ENCODE data around the gene PWWP2B. TPM values are rescaled to one million over a fixed set of nuclear protein-coding genes. Genes with fewer than 3 reads are reported as not detected.

Gene PWWP2B
- total RNA-seq, 8 experiments from 2014 or later, result 4.6 to 12.7 (median 8.9) TPM

GRCh38 chr10:132422903-132423825, 26.2 kb downstream of the PWWP2B start:
- in situ Hi-C loops (cut with MboI; ENCODE audit: low pct_unique_long_range_greater_than_20kb in 2 of 9, low sequenced_read_pairs in 9 of 9, unreplicated experiment in 9 of 9), result no loop called here
- Histone ChIP-seq H3K4me3 (no peak overlapping the region), H3K27ac (peak overlapping the region; percentile 76 to 88), H3K4me1 (replicated peaks in 1 of 2) (peaks cover 65 to 67% of the 10 kb centered on the region in 2 donors)
- 73 to 100% (median 83%) methylated on average over 2 to 23 of the region's 26 CpGs; no CpG with 5 or more reads in 1 of the 10 experiments for WGBS, 10 experiments
- peak in 2 of 8 experiments; percentile 2 to 3 for ATAC-seq (replicated peaks in 6 of 8)

DNA sequence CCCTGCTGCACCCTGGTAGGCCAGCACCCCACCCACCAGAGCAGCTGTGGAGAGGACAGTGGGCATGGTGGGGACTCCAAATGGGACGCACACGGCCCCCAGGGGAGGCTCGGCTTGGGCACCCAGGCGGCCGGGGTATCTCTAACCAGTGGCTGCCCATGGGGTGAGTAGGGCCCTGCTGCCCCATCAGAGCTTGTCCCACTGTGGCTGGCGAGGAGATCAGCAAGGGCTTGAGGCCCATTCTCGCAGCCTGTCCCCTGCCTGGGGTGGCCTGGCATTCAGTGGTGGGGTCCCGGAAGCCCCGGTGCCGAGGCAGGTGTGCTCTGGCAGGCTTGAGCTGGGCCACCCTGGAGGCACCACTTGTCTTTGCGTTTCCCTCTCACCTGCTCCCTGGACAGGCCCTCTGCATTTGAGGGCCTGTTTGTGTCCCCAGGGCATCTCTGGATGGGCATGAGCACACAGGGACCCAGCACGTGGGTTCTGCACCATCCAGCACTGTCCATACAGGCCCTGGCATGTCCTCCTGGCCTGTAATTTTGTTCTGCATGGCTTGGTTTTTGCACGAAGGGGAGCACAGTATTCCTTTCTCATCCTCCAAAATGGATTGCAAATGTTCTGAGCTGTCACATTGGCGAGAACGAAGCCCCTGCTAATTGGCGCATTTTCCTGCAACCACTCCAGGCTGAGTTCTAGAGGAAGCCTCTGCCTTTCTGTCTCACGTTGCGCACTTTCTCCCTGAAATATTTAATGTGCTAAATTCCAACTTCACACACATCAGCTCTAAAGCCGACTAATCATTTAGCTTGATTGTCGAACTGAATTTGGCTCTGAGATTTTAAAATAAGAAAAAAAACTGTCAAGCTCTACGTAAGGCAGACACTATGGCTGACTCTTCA, 27.2 kb downstream of the PWWP2B start:
- 61 to 95% (median 81%) methylated on average over 2 to 14 of the region's 21 CpGs; no CpG with 5 or more reads in 2 of the 10 experiments for WGBS, 10 experiments

DNA sequence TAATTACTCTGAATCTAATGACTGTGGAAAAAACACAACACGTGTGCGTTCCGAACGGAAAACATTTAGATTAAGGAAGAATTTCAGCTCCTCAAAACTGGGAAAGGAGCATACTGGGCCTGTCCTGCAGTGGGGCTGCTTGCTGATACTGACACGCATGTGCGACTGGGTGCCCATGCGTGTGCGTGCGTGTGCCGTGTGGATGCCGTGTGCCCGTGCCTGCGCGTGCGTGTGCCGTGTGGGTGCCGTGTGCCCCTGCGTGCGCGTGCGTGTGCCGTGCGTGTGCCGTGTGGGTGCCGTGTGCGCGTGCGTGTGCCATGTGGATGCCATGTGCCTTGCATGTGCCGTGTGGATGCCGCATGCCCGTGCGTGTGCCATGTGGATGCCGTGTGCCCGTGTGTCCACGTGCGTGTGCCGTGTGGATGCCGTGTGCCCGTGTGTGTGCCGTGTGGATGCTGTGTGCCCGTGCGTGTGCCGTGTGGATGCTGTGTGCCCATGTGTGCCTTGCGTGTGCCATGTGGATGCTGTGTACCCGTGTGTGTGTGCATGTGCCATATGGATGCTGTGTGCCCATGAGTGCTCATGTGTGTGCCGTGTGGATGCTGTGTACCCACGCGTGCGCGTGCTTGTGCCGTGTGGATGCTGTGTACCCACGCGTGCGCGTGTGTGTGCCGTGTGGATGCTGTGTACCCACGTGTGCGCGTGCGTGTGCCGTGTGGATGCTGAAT, 28.2 kb downstream of the PWWP2B start:
- Histone ChIP-seq H3K4me3 (no peak overlapping the region), H3K27ac (no peak overlapping the region), H3K4me1 (replicated peaks in 1 of 2) (peaks cover 57 to 61% of the 10 kb centered on the region in 2 donors)
- no peak for ATAC-seq (replicated peaks in 6 of 8)
- in situ Hi-C loops (cut with MboI; ENCODE audit: low pct_unique_long_range_greater_than_20kb in 2 of 9, low sequenced_read_pairs in 9 of 9, unreplicated experiment in 9 of 9), result no loop called here
- WGBS, 10 experiments, result 43 to 100% (median 86%) methylated on average over 2 to 28 of the region's 61 CpGs; no CpG with 5 or more reads in 2 of the 10 experiments

More for the DNA sequence above, 27.2 kb downstream of the PWWP2B start:
- no peak overlapping the region for H3K4me3 ChIP-seq
- no peak for ATAC-seq (replicated peaks in 6 of 8)
- peaks cover 55 to 58% of the 10 kb centered on the region in 2 donors for H3K4me1 ChIP-seq (replicated peaks in 1 of 2)
- H3K27ac ChIP-seq, result peak overlapping the region; percentile 31 to 88
- in situ Hi-C loops (cut with MboI; ENCODE audit: low pct_unique_long_range_greater_than_20kb in 2 of 9, low sequenced_read_pairs in 9 of 9, unreplicated experiment in 9 of 9), result no loop called here

DNA sequence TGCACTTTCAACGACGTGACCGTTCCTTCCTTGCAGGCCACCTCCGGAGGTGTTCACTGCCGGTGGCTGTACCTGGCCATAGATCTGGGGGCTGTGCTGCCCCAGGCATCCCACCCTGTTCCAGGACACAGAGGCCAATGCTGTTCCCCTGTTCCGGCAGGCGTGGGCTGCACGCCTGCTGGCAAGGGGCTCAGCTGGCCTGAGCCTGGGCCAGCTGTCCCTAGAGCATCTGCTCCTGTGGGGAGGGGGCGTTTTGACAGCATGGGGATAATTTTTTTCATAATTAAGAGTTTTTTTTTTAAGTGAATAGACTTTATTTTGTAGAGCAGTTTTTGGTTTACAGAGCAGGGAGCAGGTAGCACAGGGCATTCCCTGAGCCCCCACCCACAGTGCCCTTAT, 28.8 kb downstream of the PWWP2B start:
- ATAC-seq (replicated peaks in 6 of 8), result no peak
- H3K4me1 ChIP-seq (replicated peaks in 1 of 2), result peaks cover 52 to 55% of the 10 kb centered on the region in 2 donors
- no peak overlapping the region for H3K4me3 ChIP-seq
- 60 to 100% (median 93%) methylated on average over 1 to 7 of the region's 9 CpGs; no CpG with 5 or more reads in 3 of the 10 experiments for WGBS, 10 experiments
- in situ Hi-C loops (cut with MboI; ENCODE audit: low pct_unique_long_range_greater_than_20kb in 2 of 9, low sequenced_read_pairs in 9 of 9, unreplicated experiment in 9 of 9), result no loop called here
- no peak overlapping the region for H3K27ac ChIP-seq

GRCh38 chr10:132427006-132427771, 30.2 kb downstream of the PWWP2B start:
- in situ Hi-C loops (cut with MboI; ENCODE audit: low pct_unique_long_range_greater_than_20kb in 2 of 9, low sequenced_read_pairs in 9 of 9, unreplicated experiment in 9 of 9), result no loop called here
- 55 to 100% (median 82%) methylated on average over 1 to 8 of the region's 10 CpGs; no CpG with 5 or more reads in 1 of the 10 experiments for WGBS, 10 experiments
- Histone ChIP-seq H3K27ac (no peak overlapping the region), H3K4me3 (no peak overlapping the region), H3K4me1 (replicated peaks in 1 of 2) (peaks cover 43 to 46% of the 10 kb centered on the region in 2 donors)
- no peak for ATAC-seq (replicated peaks in 6 of 8)

GRCh38 chr10:132427939-132428367, 31.0 kb downstream of the PWWP2B start:
- H3K4me1 ChIP-seq (replicated peaks in 1 of 2), result peaks cover 43 to 46% of the 10 kb centered on the region in 2 donors
- ATAC-seq (replicated peaks in 6 of 8), result no peak
- in situ Hi-C loops (cut with MboI; ENCODE audit: low pct_unique_long_range_greater_than_20kb in 2 of 9, low sequenced_read_pairs in 9 of 9, unreplicated experiment in 9 of 9), result no loop called here
- 76 to 100% (median 97%) methylated on average over 1 to 2 of the region's 2 CpGs for WGBS, 10 experiments
- H3K4me3 ChIP-seq, result no peak overlapping the region
- H3K27ac ChIP-seq, result no peak overlapping the region

GRCh38 chr10:132428486-132428995, 31.5 kb downstream of the PWWP2B start:
- no peak overlapping the region for H3K27ac ChIP-seq
- H3K4me3 ChIP-seq, result no peak overlapping the region
- no peak for ATAC-seq (replicated peaks in 6 of 8)
- peaks cover 43 to 46% of the 10 kb centered on the region in 2 donors for H3K4me1 ChIP-seq (replicated peaks in 1 of 2)
- in situ Hi-C loops (cut with MboI; ENCODE audit: low pct_unique_long_range_greater_than_20kb in 2 of 9, low sequenced_read_pairs in 9 of 9, unreplicated experiment in 9 of 9), result no loop called here
- 91 to 100% (median 98%) methylated on average over 1 to 6 of the region's 11 CpGs; no CpG with 5 or more reads in 6 of the 10 experiments for WGBS, 10 experiments

DNA sequence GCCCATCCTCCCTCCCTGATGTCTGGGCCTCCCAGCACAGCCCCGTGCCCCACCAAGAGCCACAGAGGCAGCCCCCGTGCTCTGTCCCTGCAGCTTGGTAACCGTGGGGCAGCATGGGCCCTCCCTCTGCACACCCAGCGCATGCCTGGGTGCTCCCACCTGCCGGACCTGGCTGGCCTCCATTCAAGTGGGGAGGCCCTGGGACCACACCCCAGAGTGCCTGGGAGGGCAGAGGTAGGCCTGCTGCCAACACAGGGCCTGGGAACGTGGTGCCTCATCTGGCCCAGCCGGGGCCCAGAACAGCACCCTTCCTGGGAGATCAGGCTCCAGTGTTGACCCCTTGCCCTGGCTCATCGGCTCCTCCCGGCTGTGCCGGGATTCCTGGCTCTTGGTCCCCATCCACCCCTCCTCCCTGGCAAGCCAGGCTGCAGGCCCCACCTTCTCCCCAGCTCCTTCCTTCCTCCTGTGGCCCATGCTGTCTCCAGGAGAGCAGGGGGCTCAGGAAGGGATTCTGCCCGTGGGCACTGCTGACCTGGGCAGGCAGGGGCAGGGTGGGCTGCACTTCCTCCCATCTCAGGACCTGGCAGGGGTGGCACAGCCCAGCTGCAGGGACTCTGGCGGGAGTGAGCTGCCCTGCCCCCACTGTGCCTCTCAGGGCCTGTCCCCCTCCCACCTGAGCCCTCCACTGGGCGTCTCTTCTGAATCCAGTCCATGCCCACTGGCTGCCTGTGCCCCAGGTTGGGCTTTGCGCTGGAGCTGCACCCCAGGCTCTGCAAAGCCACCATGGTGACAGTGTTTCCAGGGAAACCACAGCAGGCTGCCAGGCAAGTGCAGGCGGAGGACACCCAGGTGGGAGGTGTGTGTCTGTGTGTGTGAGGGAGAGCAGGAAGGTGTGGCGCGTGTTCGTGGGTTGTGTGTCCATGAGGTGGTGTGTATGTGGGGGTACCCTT, 32.6 kb downstream of the PWWP2B start:
- WGBS, 10 experiments, result no CpG with 5 or more reads among the region's 18 CpGs
- peak in 7 of 8 experiments; percentile 14 to 84 (median 55) for ATAC-seq (replicated peaks in 6 of 8)
- H3K27ac ChIP-seq, result no peak overlapping the region
- no peak overlapping the region for H3K4me3 ChIP-seq
- peaks cover 34 to 36% of the 10 kb centered on the region in 2 donors for H3K4me1 ChIP-seq (replicated peaks in 1 of 2)
- in situ Hi-C loops (cut with MboI; ENCODE audit: low pct_unique_long_range_greater_than_20kb in 2 of 9, low sequenced_read_pairs in 9 of 9, unreplicated experiment in 9 of 9), result no loop called here

GRCh38 chr10:132430231-132430743, 33.3 kb downstream of the PWWP2B start:
- Histone ChIP-seq H3K4me1 (replicated peaks in 1 of 2) (peaks cover 29 to 31% of the 10 kb centered on the region in 2 donors), H3K4me3 (no peak overlapping the region), H3K27ac (no peak overlapping the region)
- no peak for ATAC-seq (replicated peaks in 6 of 8)
- in situ Hi-C loops (cut with MboI; ENCODE audit: low pct_unique_long_range_greater_than_20kb in 2 of 9, low sequenced_read_pairs in 9 of 9, unreplicated experiment in 9 of 9), result no loop called here
- 80 to 100% (median 93%) methylated on average over 1 to 6 of the region's 8 CpGs; no CpG with 5 or more reads in 6 of the 10 experiments for WGBS, 10 experiments

DNA sequence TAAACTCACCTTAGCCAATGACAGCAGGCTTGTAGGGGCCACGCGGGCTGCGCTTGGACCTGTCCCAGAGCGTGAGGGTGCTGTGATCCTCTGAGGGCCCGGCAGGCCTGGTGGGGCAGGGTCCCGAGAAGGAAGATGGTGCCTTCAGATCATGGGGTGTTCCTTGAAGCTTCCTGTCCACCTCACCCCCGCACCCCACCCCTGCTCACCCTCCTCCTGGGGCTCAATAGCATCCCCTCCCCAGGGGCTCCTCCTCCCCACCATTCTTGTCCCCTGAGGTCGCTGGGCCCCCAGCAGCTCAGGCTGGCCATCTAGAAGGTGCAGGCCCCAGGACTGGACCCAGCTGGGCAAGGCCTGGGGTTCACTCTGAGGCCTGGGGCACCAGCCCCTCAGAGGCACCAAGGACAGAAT, 33.9 kb downstream of the PWWP2B start:
- no peak for ATAC-seq (replicated peaks in 6 of 8)
- in situ Hi-C loops (cut with MboI; ENCODE audit: low pct_unique_long_range_greater_than_20kb in 2 of 9, low sequenced_read_pairs in 9 of 9, unreplicated experiment in 9 of 9), result no loop called here
- Histone ChIP-seq H3K27ac (no peak overlapping the region), H3K4me1 (replicated peaks in 1 of 2) (peaks cover 27 to 31% of the 10 kb centered on the region in 2 donors), H3K4me3 (no peak overlapping the region)
- 100% methylated on average over 3 of the region's 8 CpGs; no CpG with 5 or more reads in 9 of the 10 experiments for WGBS, 10 experiments
